ENCODE measurements around the gene NECTIN2. TPM values are rescaled to one million over a fixed set of nuclear protein-coding genes. Genes with fewer than 3 reads are reported as not detected.
"Not testable (repeated sequence)": the region's sequence is repeated elsewhere in the genome, so short reads cannot be mapped to it uniquely, and the experiment has no call there.

The NECTIN2 gene
- total RNA-seq, 1 donor from 2014 or later = 302 TPM

- DNase-seq (ENCODE audit: low read depth) = no peak
- Histone ChIP-seq H4K20me1 (ENCODE audit: insufficient read depth, low read length) (no peaks in the 10 kb centered on the region), H3K27ac (ENCODE audit: low read depth, low read length) (no peak overlapping the region), H3K4me3 (ENCODE audit: insufficient read depth, low read depth, low read length) (no peak overlapping the region), H3K9me3 (ENCODE audit: insufficient read depth, low read depth, low read length) (no peaks in the 10 kb centered on the region), H3K79me2 (ENCODE audit: insufficient read depth, low read length) (no peaks in the 10 kb centered on the region), H3K4me2 (ENCODE audit: low read length) (no peak overlapping the region), H2AFZ (ENCODE audit: low read depth, low read length) (no peak overlapping the region), H3K27me3 (ENCODE audit: insufficient read depth, low read length) (no peaks in the 10 kb centered on the region), H3K9ac (ENCODE audit: low read length) (no peak overlapping the region), H3K4me1 (ENCODE audit: insufficient read depth, low read length) (no peaks in the 10 kb centered on the region), H3K36me3 (ENCODE audit: insufficient read depth, low read length) (no peaks in the 10 kb centered on the region)
- H3K27ac Mint-ChIP-seq (ENCODE audit: unreplicated experiment) = no peak overlapping the region
- no peak for FAIRE-seq
- H3K4me3 Mint-ChIP-seq (ENCODE audit: unreplicated experiment) = no peak overlapping the region
- TF ChIP-seq, protein P1, sequence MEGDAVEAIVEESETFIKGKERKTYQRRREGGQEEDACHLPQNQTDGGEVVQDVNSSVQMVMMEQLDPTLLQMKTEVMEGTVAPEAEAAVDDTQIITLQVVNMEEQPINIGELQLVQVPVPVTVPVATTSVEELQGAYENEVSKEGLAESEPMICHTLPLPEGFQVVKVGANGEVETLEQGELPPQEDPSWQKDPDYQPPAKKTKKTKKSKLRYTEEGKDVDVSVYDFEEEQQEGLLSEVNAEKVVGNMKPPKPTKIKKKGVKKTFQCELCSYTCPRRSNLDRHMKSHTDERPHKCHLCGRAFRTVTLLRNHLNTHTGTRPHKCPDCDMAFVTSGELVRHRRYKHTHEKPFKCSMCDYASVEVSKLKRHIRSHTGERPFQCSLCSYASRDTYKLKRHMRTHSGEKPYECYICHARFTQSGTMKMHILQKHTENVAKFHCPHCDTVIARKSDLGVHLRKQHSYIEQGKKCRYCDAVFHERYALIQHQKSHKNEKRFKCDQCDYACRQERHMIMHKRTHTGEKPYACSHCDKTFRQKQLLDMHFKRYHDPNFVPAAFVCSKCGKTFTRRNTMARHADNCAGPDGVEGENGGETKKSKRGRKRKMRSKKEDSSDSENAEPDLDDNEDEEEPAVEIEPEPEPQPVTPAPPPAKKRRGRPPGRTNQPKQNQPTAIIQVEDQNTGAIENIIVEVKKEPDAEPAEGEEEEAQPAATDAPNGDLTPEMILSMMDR (IDR thresholded peaks at IDR 0.05; ENCODE audit: insufficient read depth, low read depth, low read length) = no peak
- no peak for TF ChIP-seq EZH2 (IDR thresholded peaks at IDR 0.05; ENCODE audit: insufficient read depth, low read length)
- peaks cover 2% of the 10 kb centered on the region for H3K9me3 Mint-ChIP-seq (ENCODE audit: unreplicated experiment)
- peaks cover 20% of the 10 kb centered on the region for H3K27me3 Mint-ChIP-seq (ENCODE audit: low read depth, unreplicated experiment)
- no peaks in the 10 kb centered on the region for H3K36me3 Mint-ChIP-seq (ENCODE audit: low read depth, unreplicated experiment)
- H3K4me1 Mint-ChIP-seq (ENCODE audit: low read depth, unreplicated experiment) = no peaks in the 10 kb centered on the region
Observed at GRCh38 chr19:44924243-44924725, 78.2 kb downstream of the NECTIN2 start.

DNA sequence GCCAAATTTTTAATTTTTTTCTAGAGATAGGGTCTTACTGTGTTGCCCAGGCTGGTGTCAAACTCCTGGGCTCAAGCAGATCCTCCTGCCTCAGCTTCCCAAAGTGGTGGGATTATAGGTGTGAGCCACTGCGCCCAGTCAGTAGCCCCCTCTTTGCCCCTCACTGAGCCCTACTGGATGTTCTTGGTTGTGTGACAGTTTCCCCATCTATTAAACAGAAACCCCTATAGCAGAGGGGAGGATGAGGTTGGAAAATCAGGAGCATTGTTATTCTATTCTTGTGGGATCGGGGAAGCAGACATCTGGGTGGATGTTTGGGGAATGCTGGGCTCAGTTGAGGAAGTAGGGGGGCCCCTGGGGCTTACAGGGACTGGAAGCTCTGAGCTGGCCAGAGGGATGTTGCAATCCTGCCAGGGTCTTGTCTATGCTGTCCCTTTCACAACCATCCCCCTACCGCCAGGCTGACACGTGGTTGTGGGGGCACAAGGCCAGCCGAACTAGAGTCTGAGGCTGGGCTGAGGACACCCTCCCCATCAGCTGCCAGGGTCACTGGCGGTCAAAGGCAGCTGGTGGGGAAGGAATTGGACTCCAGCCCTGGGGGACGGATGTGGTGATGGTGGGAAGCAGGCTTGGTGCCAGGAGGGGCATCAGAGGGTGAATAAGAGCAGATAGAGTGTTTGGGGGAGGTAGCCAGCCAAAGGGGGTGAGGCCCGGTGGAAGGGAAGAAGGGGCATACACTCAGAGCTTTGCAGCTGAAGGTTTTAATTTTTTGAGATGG lies 79.2 kb downstream of the NECTIN2 start:
- Histone ChIP-seq H3K4me3 (ENCODE audit: insufficient read depth, low read depth, low read length) (no peak overlapping the region), H3K36me3 (ENCODE audit: insufficient read depth, low read length) (no peaks in the 10 kb centered on the region), H3K9ac (ENCODE audit: low read length) (no peak overlapping the region), H3K4me2 (ENCODE audit: low read length) (peak overlapping the region; percentile 12), H3K79me2 (ENCODE audit: insufficient read depth, low read length) (no peaks in the 10 kb centered on the region), H2AFZ (ENCODE audit: low read depth, low read length) (peak overlapping the region; percentile 41), H3K4me1 (ENCODE audit: insufficient read depth, low read length) (no peaks in the 10 kb centered on the region), H3K27me3 (ENCODE audit: insufficient read depth, low read length) (no peaks in the 10 kb centered on the region), H3K27ac (ENCODE audit: low read depth, low read length) (no peak overlapping the region), H4K20me1 (ENCODE audit: insufficient read depth, low read length) (no peaks in the 10 kb centered on the region), H3K9me3 (ENCODE audit: insufficient read depth, low read depth, low read length) (no peaks in the 10 kb centered on the region)
- Mint-ChIP-seq H3K9me3 (ENCODE audit: unreplicated experiment) (peaks cover 2% of the 10 kb centered on the region), H3K4me1 (ENCODE audit: low read depth, unreplicated experiment) (no peaks in the 10 kb centered on the region), H3K27me3 (ENCODE audit: low read depth, unreplicated experiment) (peaks cover 26% of the 10 kb centered on the region), H3K27ac (ENCODE audit: unreplicated experiment) (no peak overlapping the region), H3K4me3 (ENCODE audit: unreplicated experiment) (no peak overlapping the region), H3K36me3 (ENCODE audit: low read depth, unreplicated experiment) (no peaks in the 10 kb centered on the region)
- DNase-seq (ENCODE audit: low read depth) (no peak), FAIRE-seq (no peak)
- TF ChIP-seq EZH2 (IDR thresholded peaks at IDR 0.05; ENCODE audit: insufficient read depth, low read length) = no peak
- TF ChIP-seq, protein P1 (IDR thresholded peaks at IDR 0.05; ENCODE audit: insufficient read depth, low read depth, low read length) = no peak

- Histone ChIP-seq H3K4me2 (ENCODE audit: low read length) (peak overlapping the region; percentile 78), H2AFZ (ENCODE audit: low read depth, low read length) (peak overlapping the region; percentile 34)
- Mint-ChIP-seq H3K27me3 (ENCODE audit: low read depth, unreplicated experiment) (peaks cover 28% of the 10 kb centered on the region), H3K27ac (ENCODE audit: unreplicated experiment) (peak overlapping the region; percentile 47)
- not testable (repeated sequence) for H3K4me1 ChIP-seq (ENCODE audit: insufficient read depth, low read length); H3K4me3 Mint-ChIP-seq (ENCODE audit: unreplicated experiment); DNase-seq (ENCODE audit: low read depth); FAIRE-seq; H3K36me3 ChIP-seq (ENCODE audit: insufficient read depth, low read length); H3K36me3 Mint-ChIP-seq (ENCODE audit: low read depth, unreplicated experiment); H3K79me2 ChIP-seq (ENCODE audit: insufficient read depth, low read length); H3K27me3 ChIP-seq (ENCODE audit: insufficient read depth, low read length); H3K9me3 ChIP-seq (ENCODE audit: insufficient read depth, low read depth, low read length); H3K9ac ChIP-seq (ENCODE audit: low read length); H3K9me3 Mint-ChIP-seq (ENCODE audit: unreplicated experiment); H3K4me3 ChIP-seq (ENCODE audit: insufficient read depth, low read depth, low read length); H4K20me1 ChIP-seq (ENCODE audit: insufficient read depth, low read length); H3K27ac ChIP-seq (ENCODE audit: low read depth, low read length); H3K4me1 Mint-ChIP-seq (ENCODE audit: low read depth, unreplicated experiment)
Observed at GRCh38 chr19:44926245-44927077, 80.4 kb downstream of the NECTIN2 start.

Data from astrocyte (in vitro differentiated cells and primary cell).